Astrocyte of the hippocampus (primary cell): ENCODE measurements around the gene ZNF277.

Experiments
- DNase-seq: peaks from one replicate; pipeline ENCODE4 v3.0.0; 2011; ENCODE audit warnings: low read depth, low spot score

ZNF277 gene

DNA sequence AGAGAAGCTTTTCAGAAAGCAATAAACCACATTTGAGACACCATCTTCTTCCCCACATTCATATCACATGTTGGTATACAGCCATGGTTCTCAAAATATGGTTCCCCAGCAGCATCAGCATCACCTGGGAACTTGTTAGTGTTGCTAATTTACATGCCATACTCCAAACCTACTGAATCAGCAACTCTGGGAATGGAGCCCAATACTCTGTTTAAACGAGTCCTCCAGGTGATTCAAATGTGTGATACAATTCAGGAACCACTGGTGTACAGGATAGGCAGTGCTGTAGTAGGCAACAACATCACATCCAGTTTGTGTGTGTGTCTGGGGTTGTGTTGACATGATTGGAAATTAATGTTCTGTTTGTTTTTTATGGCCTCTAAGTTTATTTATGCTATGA lies 47.7 kb downstream of the ZNF277 start:
- no peak for DNase-seq

DNA sequence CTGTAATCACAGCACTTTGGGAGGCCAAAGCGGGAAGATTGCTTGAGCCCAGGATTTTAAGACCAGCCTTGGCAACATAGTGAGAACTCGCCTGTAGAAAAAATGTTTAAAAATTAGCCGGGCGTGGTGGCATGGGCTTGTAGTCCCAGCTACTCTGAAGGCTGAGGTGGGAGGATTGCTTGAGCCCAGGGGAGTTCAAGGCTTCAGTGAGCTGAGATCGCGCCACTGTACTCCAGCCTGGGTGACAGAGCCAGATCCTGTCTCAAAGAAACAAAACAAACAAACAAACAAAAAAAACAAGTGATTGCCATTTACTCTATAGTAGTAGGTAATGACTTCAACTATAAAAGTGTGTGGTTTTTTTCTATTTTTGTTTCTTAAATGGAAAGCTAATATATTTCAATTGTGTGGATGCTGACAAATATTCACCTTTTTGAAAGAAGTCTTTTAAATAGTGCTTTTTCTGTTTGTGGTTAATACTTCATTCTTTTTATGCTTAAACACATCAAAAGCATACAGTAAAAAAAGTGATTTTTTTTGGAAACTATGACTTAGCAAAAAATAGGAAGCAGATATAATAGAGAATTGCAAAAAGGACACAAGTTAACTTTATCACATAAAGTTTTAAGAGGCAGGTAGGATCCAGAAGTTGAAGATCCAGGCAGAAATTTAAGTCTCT lies 48.4 kb downstream of the ZNF277 start:
- DNase-seq: no peak

DNA sequence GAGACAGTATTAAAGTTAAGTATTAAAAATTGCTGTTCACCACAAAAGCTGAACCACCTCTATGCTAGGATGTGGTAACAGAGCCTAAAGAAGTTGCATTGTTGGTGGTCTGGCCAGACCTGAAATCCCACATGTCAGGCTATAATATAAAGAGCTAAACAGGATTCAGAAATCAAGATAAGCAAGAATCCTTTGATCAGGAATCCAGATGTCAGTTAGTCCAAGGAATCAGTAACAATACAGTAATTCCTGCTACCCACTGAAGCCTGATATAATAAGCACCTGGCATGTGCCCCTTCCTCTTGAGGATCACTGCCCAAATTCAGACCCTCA lies 48.9 kb downstream of the ZNF277 start:
- DNase-seq: peak; percentile 48

DNA sequence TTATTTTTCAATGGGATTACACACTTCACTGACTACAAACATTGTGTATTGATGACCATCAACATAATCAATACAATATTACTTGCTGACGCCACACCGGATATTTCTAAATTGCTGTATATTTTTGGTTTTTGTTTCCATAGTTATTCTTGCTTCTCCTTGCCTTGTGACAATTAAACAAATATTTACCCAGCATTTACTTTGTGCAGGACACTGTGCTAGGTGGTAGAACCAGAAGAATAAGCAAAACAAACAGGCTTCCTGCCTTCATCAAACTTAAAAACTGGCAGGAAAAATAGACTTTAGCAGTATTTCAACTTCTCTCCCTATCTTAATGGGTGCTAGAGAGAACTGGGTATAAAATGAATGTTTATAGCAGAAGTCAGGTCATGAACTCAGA lies 50.6 kb downstream of the ZNF277 start:
- DNase-seq: no peak

DNA sequence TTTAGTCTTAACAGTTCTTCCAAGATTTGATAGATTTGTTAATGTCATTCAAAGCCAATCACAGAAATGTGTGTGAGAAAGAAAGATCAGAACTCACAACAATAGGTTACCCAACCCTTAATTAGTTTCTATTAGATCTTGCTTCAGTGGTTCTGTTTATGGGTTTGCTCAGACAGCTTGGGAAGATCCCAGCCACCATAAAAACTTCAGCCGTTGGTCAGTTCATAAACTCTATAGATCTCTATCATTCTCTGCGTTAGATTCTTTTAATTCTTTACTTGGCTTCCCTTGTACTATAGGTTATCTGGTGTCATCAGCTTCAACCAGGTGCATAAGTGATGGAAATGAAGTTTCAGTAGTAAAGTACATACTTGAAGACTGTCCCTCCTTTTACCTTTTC lies 54.4 kb downstream of the ZNF277 start:
- DNase-seq: no peak

DNA sequence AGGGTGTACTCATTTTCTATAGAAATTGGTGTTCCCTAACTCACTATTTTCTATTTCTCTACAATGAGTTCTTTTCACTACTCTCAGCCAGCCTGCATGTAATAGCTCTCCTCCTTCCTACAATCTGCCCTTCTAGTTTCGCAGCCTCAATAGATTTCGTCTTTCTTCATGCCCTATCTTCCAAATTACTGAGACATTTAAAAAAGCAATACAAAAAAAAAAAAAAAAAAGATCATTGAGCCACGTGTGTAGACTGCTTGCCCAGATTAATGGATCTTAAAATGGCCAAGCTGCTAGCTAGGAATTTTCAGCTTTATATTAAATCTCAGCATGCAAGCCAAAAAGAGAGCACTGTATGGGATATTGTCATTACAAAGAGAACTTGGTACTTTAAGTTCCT lies 55.5 kb downstream of the ZNF277 start:
- DNase-seq: no peak

DNA sequence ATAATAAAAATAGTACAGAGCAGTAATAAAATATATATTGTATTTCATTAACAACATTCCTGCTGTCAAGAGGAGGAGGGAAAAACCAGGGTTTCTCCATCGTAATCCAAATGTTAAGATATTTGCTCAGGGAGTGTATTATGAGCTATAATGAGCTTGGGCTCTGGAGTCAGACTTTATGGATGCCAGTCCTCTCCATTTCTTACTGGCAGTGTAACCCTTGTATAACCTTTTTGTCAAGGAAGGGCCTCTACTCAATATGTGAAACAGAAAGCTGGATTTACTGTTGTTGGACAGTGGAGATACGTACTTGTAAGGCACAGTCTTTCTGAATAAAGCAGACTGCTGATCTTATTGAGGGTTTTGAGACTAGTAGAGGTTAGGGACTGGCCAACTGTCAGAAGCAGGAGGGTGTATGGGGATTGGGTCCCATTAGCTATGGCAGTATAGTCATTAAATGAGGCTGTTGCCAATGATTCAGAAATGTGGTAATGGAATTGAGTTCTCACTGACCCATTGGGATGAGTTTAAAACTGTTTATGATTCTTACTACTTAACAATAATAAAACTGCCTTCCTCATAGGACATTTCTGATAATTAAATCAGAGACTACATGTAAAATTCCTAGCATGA lies 56.5 kb downstream of the ZNF277 start:
- DNase-seq: no peak

DNA sequence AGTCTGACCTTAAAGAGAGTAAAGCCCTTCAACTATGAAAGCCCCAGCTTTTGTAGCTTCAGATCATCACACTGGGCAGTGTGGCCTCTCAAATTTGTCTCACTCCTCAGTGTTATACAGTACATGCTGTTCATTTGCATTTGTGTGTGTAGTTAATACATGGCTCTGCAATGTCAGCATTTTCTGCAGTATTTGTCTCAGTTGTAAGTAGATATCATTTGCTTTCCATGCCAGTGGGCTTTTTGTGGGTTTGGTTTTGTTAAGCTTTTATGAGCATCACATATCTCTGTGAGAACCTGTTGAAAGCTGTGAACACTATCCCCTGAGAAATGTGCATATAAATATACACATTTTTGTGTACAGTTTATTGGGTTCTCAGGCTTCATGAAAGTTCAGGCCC lies 57.0 kb downstream of the ZNF277 start:
- DNase-seq: no peak

DNA sequence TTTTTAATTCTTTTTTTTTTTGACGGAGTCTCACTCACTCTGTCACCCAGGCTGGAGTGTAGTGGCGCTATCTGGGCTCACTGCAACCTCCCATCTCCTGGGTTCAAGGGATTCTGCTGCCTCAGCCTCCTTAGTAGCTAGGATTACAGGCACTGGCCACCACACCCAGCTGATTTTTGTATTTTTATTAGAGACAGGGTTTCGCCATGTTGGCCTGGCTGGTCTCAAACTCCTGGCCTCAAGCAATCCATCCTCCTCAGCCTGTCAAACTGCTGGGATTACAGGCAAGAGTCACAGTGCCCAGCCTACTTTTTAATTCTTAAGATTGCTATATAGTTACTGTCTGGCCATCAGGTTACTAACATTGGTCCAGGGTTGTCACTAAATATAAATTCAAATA lies 59.6 kb downstream of the ZNF277 start:
- DNase-seq: no peak

DNA sequence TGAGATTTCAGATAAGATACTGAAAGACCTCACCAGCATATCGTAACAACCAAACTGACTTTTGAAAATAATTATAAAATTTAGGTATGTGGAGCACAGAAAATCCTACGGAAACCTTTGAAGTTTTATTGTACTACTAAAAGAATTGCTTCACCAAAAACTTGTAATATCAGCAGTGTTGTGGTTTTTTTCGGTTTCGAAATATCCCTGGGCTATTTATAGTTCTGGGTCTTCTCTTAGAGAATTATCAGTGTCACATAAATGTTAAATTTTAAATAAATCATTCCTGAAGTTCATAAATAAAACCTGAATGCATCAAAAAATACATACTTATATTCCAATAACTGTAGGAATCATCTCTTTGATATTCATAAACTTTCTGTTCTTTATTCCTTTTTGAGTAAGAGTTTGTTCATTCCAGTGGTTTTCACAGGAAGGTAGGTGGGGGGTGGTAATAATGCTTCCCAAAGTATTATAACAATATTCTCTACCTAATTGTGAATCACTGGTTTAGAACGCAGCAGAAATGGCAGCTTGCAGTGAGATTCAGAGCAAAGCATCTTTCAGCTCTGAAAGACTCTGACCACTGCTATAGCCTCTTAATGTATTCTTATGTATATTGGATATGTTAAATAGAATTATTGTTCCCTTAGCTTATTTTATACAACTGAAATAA lies 60.2 kb downstream of the ZNF277 start:
- DNase-seq: no peak

DNA sequence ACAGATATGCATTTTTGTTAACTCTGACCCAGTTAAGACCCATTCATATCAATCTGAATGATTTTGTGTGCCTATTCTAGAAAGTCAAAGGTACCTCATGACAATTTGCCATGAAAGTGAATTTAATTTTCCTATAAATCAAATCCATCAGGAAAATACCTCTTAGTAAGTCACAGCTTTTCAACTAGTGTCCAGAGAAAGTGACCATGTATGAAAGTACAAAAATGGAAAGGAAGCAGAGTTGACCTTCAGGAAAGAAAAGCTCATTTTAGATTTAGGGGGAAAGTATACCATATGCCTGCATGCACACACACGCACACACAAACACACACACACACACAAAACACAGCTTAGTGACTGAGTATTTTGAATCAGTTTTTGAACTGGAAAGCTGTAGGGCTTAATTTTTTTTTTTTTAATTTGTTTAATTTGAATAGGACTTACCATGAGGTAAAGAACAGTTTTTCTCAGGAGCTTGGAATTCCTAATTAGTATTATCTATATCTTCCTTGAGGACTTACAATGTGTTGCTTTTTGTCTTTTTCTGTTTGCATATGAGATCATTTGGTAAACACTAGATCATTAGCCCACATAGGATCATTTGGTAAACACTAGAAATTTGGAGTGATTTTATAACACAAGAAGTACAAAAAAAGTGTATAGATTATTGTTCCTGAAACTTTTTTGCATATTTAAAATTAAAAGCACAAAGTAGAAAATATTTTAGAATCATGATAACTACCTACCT lies 61.6 kb downstream of the ZNF277 start:
- DNase-seq: no peak

DNA sequence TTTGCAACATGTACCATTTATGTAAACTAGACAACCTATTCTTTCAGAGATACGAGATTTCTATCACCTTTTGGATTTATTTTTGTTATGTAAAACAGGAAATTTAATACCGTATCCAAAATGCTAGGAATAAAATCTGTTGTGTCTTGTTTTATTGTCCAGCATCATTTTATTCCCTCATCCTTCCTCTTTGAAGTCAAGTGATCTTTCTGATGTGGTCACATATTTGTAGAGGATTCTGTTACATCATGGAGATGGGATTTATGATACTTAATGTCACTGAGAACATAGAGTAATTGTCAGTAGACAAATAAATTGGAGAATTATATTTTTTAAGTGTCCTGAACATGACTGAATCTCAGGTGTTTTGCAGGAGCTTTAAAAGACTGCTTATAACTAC lies 64.7 kb downstream of the ZNF277 start:
- no peak for DNase-seq

DNA sequence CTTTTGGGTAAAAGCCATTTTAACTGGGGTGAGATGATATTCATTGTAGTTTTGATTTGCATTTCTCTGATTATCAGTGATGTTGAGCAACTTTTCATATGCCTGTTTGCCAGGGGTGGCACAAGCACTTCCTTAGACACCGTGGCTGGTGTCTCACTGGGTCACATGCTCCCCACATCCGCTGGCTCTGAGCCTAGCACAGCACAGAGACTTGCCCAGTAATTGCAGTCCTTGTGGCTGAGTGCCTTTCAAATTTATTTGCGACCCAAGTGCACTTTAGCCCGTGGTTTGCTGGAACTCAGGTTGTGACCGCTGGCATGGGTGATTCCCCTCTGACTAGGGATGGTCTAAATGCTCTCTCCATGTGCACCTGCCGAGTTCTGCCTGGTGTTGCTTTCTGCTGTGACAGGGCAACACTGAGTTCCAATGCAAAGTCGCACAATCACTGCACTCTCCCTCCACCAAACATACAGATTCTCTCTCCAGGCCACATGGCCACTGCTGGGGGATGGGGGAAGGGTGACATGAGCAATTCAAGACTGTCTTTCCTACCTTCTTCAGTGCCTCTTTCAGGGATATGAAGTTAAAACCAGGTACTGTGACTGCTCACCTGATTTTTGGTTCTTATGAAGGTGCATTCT lies 66.5 kb downstream of the ZNF277 start:
- no peak for DNase-seq

DNA sequence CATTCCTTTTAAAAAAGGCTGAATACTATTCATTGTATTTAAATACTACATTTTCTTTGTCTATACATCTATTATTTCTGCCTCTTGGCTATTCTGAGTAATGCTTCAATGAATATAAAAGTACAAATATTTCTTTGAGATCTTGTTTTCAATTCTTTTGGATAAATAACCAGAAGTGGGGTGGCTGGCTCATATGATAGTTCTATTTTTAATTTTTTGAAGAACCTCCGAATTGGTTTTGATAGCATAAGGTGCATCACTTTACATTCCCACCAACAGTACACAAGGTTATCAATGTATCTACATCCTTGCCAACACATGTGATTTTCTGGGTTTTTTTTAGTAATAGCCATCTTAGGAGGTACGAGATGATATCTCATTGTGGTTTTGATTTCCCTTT lies 72.5 kb downstream of the ZNF277 start:
- no peak for DNase-seq

DNA sequence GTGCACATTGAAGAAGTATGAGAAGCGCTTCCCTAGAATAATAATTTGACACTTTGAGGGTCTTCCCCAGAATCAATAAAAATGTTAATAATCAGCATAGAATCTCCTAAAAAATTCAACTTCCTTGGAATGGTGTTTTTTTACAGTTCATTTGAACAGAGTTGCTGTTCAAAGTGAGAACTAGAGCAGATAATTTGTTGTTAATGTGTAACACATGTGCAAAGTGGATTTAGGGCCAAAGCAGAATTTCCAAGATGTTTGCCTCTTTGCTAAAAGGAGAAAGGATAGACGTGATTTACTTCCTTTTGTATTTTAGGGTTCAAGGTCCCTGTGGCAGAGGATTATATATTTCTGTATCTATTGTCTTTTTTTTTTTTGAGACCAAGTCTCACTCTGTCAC lies 73.8 kb downstream of the ZNF277 start:
- DNase-seq: no peak

DNA sequence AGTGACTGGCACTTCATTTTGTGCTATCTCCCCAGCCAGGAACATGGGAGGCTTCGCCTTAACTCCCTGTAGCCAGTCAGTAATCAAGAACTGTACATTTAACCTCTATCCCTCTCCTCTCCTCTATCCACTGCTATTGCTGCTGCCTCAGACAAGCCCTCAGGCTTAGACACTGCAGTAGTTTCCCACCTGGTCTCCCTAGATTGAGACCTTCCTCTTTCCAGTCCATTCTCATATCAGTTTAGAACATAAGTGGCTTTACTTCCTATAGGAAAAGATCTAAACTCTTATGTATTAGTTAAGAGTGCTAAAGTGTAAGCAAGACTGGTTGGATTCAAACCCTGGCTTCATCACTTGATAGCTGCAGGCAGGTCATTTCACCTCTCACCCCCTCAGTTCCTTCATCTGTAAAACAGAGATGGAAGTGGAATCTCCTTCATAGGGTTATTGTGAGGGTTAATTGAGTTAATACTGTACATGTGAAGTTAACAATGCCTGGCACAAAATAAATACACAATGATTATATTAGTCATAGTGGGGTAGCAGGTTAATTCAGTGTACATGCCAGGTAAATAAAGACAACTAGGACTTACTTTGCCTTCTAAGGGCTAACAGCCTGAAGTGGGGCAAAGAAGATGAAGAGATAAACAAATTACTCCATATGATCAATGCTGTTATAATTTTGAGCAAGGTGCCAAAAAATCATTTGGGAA lies 76.1 kb downstream of the ZNF277 start:
- no peak for DNase-seq

DNA sequence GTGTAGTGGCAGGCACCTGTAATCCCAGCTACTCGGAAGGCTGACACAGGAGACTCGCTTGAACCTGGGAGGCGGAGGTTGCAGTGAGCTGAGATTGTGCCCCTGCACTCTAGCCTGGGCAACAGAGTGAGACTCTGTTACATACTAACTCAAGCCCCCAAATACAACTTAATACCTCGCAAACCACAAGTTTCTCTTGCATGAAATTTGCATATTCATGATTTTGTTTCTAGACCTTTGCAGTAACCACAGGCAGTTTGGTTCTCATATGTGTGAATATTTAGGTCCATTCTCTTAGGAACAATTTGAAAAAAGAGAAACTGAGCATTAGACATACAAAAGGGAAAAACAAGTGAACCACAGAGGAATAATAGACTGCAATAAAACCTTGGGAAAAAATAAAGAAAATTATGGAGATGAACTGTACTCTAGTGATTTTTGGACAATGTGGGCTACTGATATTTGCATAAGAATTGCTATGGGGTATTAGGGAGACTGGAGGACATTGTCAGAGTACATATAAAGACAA lies 77.0 kb downstream of the ZNF277 start:
- DNase-seq: peak; percentile 48

DNA sequence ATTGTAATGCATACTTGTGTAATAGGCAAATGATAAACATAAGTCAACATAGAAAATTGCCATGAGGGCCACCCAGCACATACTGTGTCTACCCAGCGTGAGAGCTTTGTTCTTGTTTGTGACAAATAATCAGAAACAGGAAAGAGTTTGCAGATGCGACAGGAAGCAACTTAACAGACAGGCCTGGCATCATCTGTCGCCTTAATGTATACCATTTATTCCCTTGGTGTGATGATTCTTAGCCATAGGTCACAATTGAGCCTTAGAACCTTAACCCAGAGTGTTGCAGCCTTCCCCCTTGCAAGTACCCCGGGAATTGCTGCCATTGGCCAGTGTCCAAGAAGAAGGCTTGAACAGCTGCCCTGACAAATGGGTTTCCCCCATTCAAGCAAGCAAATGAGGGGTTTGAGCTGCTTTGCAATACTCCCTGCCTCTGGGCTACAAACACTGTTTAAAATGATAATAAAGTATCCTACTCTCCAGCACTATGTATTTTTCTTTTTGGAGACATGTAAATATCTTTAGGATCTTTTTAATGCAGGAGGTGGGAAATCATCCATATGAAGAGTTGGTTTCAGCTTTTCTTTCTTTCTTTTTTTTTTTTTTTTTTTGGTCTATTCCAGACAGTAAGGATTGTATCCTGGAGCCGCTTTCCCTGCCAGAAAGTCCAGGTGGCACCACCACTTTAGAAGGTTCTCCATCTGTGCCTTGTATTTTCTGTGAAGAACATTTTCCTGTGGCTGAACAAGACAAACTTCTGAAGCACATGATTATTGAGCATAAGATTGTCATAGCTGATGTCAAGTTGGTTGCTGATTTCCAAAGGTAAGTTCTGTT lies 80.0 kb downstream of the ZNF277 start:
- DNase-seq: no peak

DNA sequence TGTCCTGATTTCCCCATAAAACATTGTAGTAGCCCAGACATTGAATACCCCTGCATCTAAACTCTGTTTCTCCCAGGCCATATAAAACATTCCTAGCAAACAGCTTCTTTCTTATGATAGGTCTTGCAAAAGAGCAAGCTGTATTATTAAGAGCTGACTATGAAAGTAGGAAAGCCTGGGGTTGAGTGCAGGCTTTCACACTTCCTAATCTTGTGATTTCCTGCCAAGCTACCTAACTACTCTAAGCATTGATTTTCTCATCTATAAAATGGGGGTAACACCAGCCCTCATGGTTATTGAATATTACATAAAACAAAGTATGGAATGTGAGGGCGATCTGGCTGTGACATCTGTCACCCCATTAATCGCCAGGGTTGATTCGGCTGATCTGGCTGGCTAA lies 81.8 kb downstream of the ZNF277 start:
- DNase-seq: no peak

DNA sequence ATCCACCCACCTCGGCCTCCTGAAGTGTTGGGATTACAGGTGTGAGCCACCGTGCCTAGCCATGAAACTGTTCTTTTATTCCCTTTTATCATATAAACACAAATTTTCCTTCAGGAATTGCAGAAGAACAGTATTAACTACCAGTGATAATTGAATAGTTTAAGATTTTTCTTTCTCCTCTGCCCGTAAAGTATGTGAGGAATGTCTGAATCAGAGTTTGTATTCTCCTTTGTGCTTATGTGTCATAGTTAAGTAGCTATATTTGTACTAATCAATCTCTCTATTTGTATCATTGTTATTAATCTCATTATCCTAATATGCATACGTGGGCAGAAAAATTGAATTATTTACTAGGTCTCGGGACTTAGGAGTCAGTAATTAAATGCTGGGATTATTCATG lies 83.6 kb downstream of the ZNF277 start:
- peak; percentile 59 for DNase-seq
